IPS-18c (cell line): ENCODE measurements around the gene NPFF.

Experiments used
- H3K4me3 ChIP-seq: 2 replicates; pipeline ENCODE4 v1.7.0; 2013; ENCODE audit warnings: low read depth, mild to moderate bottlenecking, low read length, moderate library complexity; ENCODE audit not compliant: insufficient read depth
- H3K9me3 ChIP-seq: one replicate; pipeline ENCODE4 v1.6.1; 2013; ENCODE audit warnings: mild to moderate bottlenecking, low read length, moderate library complexity; ENCODE audit not compliant: control insufficient read depth, insufficient read depth

Gene NPFF

DNA sequence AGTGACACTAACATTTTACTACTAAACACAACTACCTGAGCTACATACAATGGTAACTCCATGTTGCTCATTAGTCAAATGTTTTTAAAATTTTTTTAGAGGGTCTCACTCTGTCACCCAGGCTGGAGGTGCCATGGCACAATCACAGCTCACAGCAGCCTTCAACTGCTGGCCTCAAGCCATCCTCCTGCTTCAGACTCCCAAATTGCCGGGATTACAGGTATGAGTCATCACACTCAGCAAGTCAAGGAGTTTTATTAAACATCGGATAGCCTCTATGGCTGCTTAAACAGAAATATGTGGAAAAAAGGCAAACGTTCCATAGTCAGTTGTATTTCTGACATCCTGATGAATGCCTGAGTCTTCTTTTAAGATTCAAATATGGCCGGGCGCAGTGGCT, 11.1 kb upstream of the NPFF start:
- H3K9me3 ChIP-seq, result no peaks in the 10 kb centered on the region
- no peak overlapping the region for H3K4me3 ChIP-seq

DNA sequence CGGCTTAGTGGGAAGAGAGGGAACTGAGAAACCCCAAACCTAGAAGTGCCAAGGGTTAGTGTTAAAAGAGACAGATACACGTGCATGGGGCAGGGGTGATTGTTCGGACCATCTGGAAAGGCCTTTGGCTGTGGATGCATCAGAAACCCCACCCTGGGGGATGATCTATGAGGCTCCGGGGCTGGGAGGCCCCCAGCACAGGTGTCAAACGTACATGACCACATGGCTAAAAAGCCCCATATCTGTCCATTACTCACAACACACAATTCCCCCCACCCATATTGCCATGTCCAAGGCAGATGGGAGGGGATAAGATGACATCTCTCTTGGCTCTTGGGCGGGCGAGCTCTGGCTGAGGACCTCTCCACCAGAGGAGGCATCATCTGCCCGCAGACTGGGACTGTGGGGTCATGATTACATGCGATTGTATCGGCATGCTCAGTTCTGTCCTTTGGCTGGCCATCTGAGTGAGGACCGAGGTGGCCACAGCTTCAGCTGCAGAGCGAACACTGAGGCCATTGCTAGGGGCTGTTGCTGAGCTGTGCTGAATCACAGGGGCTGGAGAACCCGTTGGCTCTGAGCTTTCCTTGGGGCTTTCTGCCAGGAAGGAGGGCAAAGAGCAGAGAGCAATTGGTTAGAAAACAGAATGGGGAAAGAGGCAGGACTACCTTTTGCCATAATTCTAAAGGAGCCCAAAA, 9.6 kb upstream of the NPFF start:
- H3K9me3 ChIP-seq, result no peaks in the 10 kb centered on the region
- no peak overlapping the region for H3K4me3 ChIP-seq

DNA sequence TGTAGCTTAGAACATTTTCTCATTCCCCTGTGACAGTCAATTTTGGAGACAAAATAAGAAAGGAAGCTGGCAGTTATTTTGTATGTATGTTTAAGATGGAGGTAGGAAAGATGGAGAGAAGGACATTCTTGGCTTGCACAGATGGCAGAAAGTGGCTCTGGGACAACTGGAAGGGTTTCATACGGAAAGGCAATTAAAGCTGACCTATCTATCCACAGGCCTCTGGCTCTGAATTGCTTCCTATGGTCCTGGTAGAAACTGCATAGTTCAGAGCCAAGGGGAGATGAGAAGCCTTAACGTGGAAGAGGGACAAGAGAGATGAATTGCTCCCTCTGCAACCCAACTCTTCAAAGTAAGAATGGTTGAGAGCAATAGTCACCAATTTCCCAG, 8.0 kb upstream of the NPFF start:
- no peaks in the 10 kb centered on the region for H3K9me3 ChIP-seq

DNA sequence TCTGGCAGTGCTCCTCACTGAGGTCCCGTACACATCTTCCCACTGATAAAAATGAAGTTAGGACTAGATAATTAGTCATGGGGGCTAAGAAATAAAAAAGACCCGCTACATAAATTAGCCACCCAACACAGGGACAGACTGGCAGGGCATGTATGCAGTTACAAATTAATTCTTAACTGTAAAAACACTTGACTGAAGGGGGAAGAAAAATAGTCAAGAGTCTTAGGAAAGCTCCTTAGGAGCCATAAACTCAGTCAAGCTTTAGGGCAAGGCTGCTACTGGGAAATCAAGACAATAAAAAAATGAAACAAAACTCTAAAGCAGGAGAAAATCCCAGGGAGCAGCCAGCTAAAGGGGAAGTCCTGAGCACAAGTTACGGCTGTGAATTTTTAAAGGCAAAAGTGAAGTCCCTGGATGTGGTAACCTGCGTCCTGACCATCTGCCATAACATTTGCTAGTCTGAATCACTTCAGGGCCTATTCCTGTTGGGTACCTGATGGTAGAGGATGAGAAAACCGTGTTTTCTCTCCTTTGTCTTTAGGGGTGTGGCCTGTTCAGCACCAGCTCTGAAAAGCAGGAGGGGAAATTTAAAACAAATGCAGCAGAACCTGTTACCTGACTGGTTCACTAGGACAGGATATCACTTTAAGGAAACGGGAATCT, 7.5 kb upstream of the NPFF start:
- H3K4me3 ChIP-seq, result no peak overlapping the region
- H3K9me3 ChIP-seq, result no peaks in the 10 kb centered on the region

More for the DNA sequence above, 8.0 kb upstream of the NPFF start:
- H3K4me3 ChIP-seq, result no peak overlapping the region

DNA sequence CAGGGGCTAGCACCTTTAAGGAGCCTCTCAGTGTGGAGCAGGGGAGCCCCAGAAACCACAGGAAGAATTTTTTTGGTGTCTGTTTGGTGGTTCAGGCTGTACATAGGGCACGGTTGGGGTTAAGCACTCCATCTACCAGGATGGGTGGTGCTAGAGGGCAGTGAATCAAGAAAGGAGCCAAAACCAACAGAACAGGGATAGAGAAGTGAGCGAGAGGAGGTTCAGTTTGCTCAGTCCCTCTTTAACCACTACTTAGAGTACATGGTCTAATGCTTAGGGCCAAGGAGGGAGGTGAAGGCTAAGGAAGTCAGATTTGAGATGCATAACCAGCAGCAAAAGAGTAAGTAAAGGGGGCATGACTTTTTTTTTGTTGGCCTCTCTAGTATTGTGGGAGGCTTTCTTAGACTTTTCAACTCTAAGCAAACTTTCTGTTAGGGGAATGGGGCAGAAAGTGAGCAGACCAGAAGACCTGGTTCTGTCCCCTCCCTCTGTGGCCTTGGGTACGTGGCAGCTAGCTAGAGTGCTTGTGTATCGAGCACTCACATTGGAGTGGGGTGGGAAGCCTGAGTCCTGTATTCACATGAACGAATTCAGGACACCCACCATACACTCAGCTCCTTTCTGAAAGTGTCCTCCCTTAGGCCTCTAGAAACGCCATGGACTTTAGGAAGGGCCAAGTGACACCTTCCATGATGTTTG, 6.6 kb upstream of the NPFF start:
- H3K4me3 ChIP-seq, result no peak overlapping the region
- H3K9me3 ChIP-seq, result no peaks in the 10 kb centered on the region

DNA sequence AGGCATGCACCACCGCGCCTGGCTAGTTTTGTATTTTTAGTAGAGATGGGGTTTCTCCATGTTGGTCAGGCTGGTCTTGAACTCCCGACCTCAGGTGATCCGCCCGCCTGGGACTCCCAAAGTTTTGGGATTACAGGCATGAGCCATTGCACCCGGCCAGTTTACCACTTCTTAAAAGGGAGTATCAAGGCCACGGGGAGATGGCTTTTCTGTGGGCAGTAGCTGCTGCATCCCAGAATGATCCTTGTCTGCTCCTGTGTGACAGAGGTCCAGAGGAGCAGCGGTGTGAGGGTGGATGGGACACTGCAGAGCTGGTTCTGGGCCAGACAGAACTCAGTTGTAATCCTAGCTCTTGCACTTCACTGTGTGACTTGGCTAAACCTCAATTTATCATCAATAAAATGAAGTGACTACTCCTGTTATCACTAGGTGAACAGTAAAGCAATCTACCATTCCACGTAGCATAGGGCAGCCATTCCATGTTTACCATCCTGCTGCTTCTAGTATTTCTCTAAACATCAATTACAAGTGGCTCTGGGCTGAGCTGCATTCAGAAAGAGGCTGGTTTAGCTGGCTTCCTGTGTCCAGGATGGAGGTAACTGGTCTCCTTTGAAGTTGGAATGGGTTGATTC, 3.0 kb upstream of the NPFF start:
- H3K4me3 ChIP-seq, result no peak overlapping the region
- H3K9me3 ChIP-seq, result no peaks in the 10 kb centered on the region

DNA sequence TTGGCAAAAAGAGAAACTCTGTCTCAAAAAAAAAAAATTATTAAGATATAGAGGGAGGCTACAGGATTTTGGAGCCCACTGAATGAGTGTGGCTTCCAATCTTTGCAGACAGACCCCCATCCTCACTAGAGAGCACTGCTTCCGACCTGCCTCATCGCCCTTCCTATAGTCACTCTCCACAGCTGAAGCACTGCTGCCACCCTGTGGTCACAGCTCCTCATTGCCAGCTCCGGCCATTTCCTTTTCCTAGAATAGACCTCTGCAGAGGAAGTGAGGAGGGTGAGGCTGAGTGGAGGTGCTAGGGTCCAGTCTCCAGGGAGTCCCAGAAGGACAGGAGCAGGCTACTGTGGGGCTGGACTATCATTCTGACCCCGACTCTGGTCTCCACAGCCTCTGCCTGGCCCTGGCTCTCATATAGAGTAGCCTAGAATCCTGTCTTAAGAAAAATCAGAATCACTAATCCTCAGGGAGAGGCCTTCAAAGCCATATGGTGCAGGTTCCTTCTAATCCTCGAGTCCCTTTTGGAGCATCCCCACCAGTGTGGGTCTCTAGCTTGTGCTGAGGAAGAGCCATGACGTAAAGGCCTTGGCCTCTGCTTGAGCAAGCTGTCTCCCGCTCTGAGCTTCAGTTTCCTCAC, 1.4 kb upstream of the NPFF start:
- Histone ChIP-seq H3K4me3 (no peak overlapping the region), H3K9me3 (no peaks in the 10 kb centered on the region)

DNA sequence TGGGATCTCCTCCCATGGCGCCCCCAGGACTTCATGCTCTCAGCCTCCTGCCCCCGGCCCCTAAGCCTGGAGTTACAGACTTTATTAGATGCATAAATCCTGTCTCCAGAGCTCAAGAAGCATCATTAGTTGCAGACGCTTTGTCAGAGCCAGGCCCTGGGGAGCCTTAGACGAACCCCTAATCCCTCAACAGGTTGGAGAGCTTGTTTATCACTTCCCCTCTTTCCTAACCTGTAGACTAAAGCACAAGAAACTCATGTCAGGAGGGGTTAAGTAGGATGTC, 260 bp upstream of the NPFF start:
- Histone ChIP-seq H3K4me3 (no peak overlapping the region), H3K9me3 (no peaks in the 10 kb centered on the region)

DNA sequence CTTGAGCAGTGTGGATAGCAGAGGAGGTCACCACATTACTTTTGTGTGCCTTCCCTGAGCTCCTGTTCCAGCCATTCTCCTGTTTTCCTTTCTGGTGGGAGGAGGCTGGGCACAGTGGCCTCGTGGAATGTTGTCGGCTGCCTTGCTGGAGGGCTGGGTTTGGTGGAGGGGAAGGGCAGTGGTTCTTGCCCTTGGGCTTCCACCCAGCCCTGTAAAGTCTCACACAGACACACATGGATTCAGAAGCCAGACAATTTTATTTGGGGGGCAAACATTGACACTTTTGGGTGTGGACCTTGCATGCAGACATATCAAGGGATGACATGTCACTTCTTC, 866 bp downstream of the NPFF start:
- no peak overlapping the region for H3K4me3 ChIP-seq
- H3K9me3 ChIP-seq, result no peaks in the 10 kb centered on the region

DNA sequence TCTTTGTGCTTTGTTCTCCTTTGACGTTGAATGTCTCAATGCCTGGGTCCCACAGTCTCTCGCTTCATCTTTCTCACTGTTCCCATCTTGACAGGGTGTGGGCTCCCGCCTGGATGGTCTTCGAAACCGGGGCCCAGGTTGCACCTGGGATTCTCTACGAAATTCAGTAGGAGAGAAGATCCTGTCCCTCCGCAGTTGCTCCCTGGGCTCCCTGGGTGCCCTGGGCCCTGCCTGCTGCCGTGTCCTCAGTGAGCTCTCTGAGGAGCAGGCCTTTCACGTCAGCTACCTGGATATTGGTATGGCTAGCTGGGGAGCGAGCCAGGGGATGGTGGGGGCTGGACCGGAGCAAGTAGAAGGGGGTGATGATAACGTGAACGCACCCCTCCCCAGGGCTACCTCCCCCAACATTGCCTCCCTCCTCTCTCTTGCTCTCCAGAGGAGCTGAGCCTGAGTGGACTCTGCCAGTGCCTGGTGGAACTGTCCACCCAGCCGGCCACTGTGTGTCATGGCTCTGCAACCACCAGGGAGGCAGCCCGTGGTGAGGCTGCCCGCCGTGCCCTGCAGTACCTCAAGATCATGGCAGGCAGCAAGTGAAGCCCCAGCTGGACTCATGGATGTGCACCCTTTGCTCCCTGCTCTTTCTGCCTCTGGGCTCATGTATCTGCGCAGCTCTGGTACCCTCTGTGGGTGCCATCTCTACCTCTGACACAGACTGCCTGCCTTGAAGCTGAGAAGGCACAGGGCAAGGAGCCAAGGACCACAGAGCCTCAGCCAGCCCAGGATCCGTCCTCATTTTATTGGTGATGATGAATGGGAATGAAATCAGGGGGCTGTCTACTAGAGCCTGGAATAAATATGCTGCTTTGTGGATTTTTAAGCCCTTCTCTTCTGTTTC, 1.5 kb downstream of the NPFF start:
- no peaks in the 10 kb centered on the region for H3K9me3 ChIP-seq
- H3K4me3 ChIP-seq, result no peak overlapping the region

DNA sequence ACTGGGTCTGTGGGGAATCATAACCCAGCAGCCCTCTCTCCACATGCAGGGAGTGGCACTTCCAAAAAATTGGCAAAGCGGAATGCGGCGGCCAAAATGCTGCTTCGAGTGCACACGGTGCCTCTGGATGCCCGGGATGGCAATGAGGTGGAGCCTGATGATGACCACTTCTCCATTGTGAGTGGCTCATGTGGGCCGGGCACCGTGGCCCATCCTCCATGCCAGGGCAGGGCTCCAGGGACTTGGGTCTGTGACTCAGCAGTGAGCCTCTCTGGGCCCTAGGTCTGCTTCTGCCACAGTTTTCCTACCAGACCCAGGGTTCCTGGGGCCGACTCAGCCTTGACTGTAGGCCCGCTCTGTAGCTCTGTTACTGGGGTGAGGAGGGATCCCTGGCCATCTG, 2.2 kb downstream of the NPFF start:
- Histone ChIP-seq H3K9me3 (no peaks in the 10 kb centered on the region), H3K4me3 (no peak overlapping the region)

DNA sequence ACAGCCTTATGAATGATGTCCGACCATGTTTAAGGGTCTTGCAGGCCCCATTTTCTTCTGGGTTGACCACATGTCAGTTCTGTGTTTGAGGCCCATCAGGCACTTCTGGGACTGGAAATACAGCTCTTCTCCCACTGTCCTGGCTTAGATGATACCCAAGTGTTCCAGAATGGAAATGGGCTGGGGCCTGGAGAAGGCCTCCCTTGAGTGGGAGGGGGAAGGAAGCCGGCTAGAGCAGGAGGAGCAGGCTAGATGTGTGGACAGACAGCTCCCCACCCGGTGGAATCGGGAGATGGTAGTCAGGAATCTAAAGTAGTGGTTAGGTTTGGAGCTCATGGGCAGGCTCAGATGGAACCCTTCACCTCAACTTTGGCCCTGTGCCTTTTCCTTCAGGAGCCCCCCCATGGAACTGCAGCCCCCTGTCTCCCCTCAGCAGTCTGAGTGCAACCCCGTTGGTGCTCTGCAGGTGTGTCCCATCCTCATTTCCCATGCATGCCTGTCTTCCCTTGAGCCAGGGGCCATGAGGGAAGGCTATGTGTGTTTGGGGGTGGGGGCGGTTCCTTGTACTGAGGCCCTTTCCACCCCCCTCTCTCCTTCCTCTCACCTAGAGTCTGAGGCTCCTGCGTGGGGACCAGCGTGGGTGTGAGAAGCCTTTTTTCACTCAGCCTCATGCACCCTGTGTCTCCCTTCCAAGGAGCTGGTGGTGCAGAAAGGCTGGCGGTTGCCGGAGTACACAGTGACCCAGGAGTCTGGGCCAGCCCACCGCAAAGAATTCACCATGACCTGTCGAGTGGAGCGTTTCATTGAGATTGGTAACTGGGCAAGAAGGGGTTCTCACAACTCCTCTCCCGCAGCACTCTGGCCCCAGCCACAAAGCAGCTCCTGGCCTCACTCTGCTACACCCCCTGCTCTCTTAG, 3.0 kb downstream of the NPFF start:
- Histone ChIP-seq H3K9me3 (no peaks in the 10 kb centered on the region), H3K4me3 (no peak overlapping the region)

DNA sequence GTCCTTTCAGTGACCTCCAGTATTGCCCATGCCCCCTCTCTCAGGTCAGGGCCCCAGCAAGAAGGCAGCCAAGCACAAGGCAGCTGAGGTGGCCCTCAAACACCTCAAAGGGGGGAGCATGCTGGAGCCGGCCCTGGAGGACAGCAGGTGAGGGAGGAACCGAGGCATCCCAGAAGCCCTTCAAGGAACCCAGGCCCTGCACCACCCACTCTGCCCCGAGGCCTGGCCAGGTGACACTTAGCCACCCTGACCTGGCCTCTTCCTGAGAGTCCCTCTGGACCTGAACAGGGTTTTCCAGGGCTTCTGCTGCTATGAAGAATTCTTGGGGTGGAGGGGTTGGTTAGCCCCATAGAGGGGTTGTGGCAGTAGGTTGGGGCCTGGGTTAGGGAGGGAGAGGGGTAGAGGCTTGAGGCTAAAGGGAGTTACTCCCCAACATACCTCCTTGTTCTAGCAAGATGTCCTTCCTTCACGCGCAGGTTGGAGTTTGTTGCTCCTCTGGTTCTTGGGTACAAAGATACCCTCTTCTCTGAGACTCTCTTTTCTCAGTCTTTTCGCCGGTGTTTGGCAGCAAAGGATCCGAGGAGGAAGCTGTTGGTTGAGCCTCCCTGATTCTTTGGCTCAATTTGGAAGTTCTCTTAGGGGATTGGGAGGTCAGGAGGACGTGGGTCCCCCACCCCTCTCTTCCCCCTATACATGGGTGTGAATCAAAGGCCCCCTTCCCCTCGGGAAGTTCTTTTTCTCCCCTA, 4.1 kb downstream of the NPFF start:
- no peaks in the 10 kb centered on the region for H3K9me3 ChIP-seq
- no peak overlapping the region for H3K4me3 ChIP-seq

DNA sequence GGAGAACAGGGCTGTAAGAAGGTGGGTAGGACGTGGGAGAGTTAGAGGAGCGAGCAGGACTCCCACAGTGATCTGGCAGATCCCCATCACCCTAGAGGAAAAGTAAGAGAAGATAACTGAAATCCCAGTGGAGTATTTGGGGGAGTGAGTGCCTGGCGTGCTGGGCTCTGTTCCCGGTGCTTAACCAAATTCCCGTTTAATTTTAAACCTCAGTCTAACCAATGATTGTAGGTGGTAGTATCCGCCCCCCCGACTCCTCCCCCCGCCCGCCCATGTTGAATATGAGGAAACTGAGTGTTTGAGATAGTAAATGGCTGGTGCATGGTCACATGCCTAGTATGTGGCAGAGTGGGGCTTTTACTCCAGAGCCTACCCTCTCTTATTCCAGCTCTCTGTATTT, 5.0 kb downstream of the NPFF start:
- Histone ChIP-seq H3K4me3 (peak overlapping the region; percentile 95; the same call in 1 of the 2 replicates), H3K9me3 (no peaks in the 10 kb centered on the region)

DNA sequence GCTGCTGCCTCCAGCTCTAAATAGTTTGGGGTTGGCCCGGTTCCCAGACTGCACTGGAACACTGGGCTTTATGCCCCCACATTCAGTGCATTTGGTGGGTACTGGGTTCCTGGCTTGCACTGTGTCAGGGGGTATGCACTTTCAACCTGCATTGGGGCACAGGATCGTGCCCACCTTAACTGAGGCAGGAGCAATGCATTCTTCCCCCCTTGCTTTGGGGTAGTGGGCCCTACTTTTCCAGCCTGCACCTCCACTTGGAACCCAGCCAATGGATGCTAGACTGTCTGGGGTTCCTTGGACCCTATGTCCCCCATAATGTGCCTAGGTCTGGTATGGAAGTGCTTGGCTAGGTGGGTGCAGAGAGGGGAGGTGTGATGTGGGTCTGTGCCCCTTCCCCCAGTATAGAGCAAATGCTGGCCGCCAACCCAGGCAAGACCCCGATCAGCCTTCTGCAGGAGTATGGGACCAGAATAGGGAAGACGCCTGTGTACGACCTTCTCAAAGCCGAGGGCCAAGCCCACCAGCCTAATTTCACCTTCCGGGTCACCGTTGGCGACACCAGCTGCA, 5.6 kb downstream of the NPFF start:
- no peaks in the 10 kb centered on the region for H3K9me3 ChIP-seq
- peak overlapping the region; percentile 95 for H3K4me3 ChIP-seq
